WI38 (cell line): Measurements from ENCODE around the gene SRPK2.

Experiments
- H3K4me3 ChIP-seq: 2 replicates; pipeline ENCODE4 v1.5.1; 2011; ENCODE audit warnings: low read depth, mild to moderate bottlenecking, control low read depth, low read length
- TF ChIP-seq, protein P1 (sequence below): IDR thresholded peaks from 2 replicates; pipeline ENCODE4 v1.5.1; 2012; ENCODE audit warnings: low read depth, mild to moderate bottlenecking, control low read depth, low read length

SRPK2 gene

DNA sequence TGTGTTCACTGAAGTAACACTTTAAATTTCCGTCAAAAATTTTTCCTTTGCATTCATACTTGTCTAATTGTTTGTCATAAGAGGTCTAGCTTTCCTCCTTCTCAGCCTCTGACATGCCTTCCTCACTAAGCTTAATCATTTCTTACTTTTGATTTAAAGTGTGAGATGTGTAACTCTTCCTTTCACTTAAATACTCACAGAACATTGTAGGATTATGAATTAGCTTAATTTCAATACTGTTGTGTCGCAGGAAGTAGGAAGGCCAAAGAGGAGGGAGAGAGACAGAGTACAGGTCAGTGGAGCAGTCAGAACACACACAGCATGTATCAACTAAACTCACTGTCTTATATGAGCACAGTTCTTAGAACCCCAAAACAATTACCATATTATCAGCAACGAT is 99.0 kb downstream of the SRPK2 start:
- no peak overlapping the region for H3K4me3 ChIP-seq
- TF ChIP-seq, protein P1, sequence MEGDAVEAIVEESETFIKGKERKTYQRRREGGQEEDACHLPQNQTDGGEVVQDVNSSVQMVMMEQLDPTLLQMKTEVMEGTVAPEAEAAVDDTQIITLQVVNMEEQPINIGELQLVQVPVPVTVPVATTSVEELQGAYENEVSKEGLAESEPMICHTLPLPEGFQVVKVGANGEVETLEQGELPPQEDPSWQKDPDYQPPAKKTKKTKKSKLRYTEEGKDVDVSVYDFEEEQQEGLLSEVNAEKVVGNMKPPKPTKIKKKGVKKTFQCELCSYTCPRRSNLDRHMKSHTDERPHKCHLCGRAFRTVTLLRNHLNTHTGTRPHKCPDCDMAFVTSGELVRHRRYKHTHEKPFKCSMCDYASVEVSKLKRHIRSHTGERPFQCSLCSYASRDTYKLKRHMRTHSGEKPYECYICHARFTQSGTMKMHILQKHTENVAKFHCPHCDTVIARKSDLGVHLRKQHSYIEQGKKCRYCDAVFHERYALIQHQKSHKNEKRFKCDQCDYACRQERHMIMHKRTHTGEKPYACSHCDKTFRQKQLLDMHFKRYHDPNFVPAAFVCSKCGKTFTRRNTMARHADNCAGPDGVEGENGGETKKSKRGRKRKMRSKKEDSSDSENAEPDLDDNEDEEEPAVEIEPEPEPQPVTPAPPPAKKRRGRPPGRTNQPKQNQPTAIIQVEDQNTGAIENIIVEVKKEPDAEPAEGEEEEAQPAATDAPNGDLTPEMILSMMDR: no peak

DNA sequence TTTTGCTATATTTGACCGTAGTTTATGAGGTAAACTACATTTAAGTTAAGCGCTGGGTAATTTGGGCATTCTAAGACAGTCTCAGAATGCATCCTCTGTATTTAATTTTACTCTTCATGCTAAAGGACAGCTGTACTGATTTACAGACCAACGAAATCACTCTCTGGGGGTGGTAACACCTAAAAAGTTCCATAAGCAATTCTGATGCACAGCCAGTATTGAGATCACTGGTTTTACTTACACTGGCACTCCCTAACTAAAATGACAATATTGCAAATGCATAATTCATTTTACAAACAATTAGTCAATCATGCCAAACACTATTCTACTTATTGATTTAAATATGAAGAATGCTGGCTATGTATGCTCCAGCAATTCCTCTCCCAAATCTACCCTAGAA is 102.3 kb downstream of the SRPK2 start:
- TF ChIP-seq, protein P1: no peak
- H3K4me3 ChIP-seq: no peak overlapping the region

DNA sequence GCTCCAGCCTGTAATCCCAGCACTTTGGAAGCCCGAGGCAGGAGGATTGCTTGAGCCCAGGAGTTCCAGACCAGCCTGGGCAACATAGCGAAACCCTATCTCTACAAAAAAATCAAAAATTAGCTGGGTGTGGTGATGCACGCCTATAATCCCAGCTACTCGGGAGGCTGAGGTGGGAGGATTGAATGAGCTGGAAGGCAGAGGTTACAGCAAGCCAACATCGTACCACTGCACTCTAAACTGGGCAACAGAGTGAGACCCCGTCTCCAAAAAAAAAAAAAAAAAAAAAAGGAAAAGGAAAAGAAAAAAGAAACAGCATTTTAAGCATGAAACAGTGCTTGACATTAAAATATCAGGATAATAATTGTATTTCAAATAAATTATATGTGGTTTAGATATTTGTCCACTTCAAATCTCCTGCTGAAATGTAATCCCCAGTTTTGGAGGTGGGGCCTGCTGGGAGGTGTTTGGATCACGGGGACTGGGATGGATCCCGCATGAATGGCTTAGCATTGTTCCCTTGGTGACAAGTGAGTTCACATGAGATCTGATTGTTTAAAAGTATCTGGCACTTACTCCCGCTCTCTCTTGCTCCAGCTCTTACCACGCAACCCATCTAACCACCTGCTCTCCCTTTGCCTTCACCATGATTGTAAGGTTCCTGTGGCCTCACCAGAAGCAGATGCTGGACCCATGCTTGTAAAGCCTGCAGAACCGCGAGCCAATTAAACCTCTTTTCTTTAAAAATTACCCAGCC is 103.4 kb downstream of the SRPK2 start:
- TF ChIP-seq, protein P1: no peak
- no peak overlapping the region for H3K4me3 ChIP-seq

DNA sequence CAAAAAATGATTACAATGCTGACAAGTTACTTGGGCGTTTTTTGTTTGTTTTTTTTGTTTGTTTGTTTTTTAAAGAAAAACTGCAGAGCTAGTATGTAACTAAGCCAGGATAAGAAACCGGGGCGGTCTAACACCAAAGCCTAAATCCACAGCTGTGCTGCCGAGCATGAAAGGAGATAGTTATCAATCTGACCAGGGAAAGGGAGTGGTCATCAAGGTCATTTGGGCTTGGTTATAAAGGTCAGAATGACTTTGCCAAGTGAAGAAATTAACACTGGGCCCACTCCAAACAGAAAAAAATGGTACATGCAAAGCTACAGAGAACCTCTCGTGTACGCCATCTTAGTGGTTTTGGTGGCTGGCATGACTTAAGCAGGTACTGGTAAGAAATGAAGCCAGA is 104.7 kb downstream of the SRPK2 start:
- TF ChIP-seq, protein P1: no peak
- H3K4me3 ChIP-seq: no peak overlapping the region

DNA sequence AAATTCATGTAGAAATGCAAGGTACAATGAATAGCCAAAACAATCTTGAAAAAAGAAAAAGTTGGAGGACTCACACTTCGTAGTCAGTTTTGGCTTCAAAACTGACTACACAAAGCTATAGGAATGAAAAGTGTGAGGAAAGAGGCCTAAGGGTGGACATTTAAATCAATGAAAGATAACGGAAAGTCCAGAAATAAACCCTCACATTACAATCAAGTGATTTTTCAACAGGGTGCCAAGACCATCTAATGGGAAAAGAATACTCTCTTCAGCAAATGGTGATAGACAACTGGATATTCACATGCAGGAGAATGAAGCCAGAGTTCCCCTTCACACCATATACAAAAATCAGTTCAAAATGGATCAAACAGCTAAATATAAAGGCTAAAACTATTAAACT is 106.8 kb downstream of the SRPK2 start:
- TF ChIP-seq, protein P1: no peak
- no peak overlapping the region for H3K4me3 ChIP-seq

DNA sequence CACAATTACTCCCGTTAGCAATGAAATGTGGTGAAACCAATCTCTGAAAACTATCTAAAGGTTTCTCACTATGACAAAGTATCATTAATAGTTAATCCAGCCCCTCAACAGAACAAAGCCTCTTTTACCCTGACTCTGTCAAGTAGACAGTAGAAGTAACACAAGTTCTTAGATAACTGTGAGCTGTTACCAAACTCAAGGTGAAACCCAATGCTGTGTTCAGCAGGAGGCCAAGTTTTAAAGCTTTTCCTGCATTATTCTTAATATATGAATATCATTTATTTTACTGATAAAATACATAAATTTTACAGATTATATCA is 109.1 kb downstream of the SRPK2 start:
- TF ChIP-seq, protein P1: no peak

DNA sequence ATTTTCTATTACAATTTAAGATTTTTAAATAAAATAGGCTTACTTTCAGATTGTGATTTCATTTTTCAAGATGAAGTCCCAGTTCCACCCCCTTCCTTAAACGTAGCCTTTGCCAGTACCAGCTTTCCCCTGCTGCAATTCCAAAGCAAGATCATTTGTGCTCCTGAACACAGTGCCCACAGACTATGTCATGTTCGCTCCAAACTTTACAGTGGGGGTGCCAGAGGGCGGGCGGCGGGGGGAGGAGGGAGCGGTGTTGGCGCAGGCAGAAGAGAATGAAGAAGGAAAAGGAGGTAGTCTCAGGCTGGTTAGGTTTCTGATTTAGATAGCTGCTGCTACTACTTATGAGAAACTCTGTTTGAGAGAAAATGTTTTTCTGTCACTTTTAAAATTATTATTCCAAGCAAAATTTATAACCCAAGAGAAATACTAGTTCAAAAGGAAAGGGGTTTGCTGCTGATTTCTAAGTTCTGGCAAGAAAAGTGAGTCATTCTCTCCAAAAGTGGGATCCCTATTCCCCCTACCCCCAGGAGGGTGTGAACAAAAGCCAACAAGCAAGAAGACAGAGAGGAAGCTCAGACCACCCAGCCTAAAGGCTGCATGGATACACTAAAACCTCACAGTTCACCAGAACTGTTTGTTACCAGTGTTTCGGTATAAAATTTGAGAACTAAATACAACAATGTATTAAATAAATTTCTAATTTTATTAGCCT is 109.6 kb downstream of the SRPK2 start:
- no peak overlapping the region for H3K4me3 ChIP-seq
- TF ChIP-seq, protein P1: no peak

More for the DNA sequence above, 109.1 kb downstream of the SRPK2 start:
- H3K4me3 ChIP-seq: no peak overlapping the region
